ENCODE measurements around the gene ZNF805.
"Not testable (repeated sequence)": the region's sequence is repeated elsewhere in the genome, so short reads cannot be mapped to it uniquely, and the experiment has no call there.

ZNF805 gene

DNA sequence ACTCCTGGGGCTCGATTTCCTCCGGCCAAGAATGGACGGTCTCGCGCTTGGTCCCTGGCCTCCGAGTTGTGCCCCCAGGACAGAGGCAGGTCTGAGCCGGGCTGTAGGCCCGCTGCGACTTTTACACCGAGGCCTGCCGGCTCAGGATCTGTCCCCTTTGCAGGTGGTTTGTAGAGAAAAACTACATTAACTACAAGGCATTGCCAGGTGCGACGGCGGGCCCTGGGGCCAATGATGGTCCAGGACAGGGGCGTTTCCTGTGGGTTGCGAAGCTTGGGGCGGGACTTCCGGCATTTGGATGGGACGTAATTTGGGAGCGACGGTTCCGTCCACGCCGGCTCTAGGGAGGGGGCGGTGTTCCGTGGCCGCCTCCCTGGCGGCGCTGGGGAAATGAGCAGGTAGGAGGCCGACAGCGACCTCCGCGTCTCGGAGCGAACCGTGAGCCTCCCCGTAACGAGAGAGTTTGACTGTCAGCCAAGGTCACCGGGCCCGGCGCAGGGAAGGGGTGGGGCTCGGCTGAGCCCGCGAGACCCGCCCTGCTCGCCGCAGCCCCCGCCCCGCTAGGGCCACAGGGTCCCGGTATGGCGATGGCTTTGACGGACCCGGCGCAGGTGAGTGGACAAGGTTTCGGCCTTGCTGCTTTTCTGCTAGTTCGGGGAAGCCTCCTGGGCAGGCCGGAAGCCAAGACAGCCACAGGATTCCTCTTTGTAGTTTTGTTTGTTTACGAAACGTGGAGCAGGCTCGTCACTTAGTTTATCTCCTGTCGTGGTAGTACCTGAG is at the start of gene ZNF805:
TSS of gene ZNF805 (plus strand) at position 322 of the 780 bp plus-strand sequence. CDS start at position 582, 260 bp downstream.
- peak; percentile 86 for DNase-seq

DNA sequence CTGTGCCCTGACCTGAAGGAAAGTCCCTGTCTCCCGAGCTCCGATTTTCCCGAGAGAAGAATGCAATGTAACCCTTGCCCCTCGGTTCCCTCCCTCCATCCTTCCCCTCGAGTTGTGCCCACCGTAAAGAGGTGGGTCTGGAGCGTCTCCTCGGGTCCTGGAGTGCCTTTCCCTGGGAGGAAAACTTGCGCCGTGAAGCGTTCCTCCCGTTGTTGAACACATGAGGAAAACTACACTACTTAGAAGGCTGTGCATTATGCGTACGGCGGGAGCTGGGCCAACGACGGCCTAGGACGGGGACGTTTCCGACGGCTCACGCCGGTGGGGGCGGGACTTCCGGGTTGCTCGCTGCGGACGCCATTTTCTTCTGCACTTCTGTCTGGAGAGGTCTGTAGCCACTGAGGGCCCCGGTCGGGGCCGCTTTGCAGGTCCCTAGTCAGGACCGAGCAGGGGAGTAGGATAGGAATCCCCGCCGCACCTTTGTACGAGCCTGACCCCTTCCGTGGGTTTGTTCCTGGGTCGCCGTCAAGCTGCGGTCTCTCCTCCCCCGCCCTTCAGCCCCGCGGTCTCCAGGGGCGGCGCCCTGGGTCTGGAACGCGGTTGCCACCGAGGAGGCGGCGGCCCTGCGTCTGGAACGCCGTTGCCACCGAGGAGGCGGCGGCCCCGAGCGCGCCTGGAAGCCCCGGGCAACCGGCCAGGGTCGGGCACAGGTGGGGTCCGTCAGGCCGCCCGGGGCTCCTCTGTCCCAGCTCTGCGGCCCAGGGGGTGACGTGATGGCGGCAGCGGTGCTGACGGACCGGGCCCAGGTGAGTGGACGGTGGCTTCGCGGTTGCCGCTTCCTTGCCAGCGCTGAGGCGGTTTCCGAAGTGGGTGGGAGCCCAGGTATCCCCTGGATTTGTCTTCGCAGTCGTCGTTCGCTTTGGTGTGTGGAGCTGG is 49.0 kb upstream of the ZNF805 start, which contains the start of gene ZNF264:
TSS of gene ZNF264 (plus strand) at position 360 of the 936 bp plus-strand sequence. CDS start at position 774, 414 bp downstream.
- DNase-seq, result peak; percentile 87

GRCh38 chr19:57192077-57192420 is 48.4 kb upstream of the ZNF805 start:
- no peak for DNase-seq

- DNase-seq, result no peak
Measured at GRCh38 chr19:57192993-57193392, 47.4 kb upstream of the ZNF805 start.

GRCh38 chr19:57197874-57198273 is 42.6 kb upstream of the ZNF805 start:
- DNase-seq, result not testable (repeated sequence)

DNA sequence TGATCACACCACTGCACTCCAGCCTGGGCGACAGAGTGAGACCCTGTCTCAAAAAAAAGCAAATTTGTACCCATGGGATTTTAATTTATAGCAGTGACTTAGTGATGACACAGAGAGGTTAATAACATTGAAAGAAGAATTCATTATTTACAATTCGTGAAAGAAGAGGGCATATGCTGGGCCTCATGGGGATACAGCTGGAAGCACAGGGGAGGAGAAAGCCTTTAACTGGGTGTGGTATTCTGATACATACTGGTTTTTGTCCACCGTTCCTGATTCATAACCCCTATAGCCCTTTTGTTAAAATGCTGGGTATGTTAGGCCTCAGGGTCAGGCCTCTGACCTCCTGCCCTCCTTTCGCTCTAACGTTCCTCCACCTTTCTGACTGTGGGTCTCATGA is 38.3 kb upstream of the ZNF805 start:
- no peak for DNase-seq

GRCh38 chr19:57210381-57210780 is 30.1 kb upstream of the ZNF805 start:
- no peak for DNase-seq

DNA sequence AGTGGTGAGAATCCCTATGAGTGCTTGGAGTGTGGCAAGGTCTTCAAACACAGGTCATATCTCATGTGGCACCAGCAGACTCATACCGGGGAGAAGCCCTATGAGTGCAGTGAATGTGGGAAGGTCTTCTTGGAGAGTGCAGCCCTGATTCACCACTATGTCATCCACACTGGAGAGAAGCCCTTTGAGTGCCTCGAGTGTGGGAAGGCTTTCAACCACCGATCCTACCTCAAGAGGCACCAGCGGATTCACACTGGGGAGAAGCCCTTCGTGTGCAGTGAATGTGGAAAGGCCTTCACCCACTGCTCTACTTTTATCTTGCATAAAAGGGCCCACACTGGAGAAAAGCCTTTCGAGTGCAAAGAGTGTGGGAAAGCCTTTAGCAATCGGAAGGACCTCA is 28.3 kb upstream of the ZNF805 start:
- no peak for DNase-seq

- DNase-seq, result no peak
Measured at GRCh38 chr19:57227502-57227901, 12.9 kb upstream of the ZNF805 start.

DNA sequence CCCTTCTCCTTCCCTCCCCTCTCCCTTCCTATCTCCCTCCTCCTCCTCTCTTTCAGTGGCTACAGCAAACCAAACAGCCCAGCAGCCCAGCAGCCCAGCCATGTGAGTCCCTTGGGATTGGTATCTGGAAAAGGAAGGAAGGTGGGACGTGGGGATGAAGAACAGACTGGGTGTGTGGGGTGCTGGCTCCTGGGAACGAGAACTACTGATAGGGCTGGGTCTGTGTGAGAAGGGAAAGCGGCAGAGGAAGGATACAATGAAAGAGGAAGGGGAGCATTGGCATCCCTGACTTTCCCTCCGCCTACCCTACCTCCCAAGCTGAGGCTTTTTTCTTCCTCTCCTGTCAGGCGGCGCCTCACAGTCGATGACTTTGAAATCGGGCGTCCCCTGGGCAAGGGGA is 8.7 kb upstream of the ZNF805 start:
- DNase-seq, result no peak

GRCh38 chr19:57233207-57233606 is 7.2 kb upstream of the ZNF805 start:
- DNase-seq, result no peak

DNA sequence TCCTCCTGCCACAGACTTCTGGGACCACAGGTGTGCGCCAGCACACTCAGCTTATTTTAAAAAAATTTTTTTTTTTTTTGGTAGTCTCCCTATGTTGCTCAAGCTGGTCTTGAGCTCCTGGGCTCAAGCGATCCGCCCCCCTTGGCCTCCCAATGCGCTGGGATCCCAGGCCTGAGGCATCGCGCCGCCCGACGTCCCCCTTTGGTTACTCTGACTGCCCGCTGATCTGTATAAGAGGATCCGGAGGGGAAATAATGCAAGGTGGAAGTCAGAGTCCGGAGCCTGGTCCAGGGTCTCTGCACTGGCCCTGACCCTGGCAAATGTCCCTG is 486 bp upstream of the ZNF805 start:
- DNase-seq, result no peak

DNA sequence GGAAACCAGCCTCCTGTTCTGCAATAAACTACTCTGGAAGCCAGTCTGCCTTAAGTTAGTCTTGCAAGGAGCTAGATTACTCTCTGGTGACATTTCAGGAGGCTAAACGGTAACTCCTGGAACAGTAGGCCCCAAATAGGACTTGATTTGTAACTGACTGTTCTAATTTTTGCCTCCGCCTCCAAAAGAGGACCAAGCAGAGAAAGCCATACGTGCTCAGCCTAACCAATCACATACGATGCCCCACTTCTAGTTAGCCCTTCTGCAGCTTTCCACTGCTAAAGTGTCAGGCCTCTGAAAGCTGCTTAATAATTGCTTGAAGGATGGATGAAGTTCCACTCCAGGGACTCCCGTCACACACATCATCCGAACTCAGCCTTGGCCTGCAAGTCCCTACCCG is 744 bp downstream of the ZNF805 start:
- no peak for DNase-seq

GRCh38 chr19:57242821-57243220 is 2.4 kb downstream of the ZNF805 start:
- DNase-seq, result no peak

GRCh38 chr19:57244513-57244912 is 4.1 kb downstream of the ZNF805 start:
- DNase-seq, result no peak

DNA sequence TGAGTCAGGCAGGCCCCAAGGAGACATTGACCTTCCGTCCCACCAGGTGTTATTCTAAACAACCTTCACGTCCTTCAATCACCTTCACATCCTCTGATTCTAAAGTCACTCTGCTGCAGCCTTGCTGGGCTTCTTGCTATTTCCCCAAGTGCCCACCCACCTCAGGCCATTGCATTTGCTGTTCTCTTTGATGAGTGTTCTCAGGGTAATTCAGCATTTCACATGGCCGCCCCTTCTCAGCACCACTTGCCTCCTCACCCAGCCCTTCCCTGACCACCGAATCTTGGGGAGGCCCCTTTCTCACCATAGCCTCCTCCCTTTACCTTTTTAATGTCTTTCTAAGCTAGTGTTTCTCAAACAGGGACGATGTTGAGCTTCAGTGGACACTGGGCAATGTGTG is 4.6 kb downstream of the ZNF805 start:
- DNase-seq, result no peak

GRCh38 chr19:57245959-57246358 is 5.5 kb downstream of the ZNF805 start:
- no peak for DNase-seq

- DNase-seq, result no peak
Measured at GRCh38 chr19:57248646-57249045, 8.2 kb downstream of the ZNF805 start.

- no peak for DNase-seq
Measured at GRCh38 chr19:57249329-57249728, 8.9 kb downstream of the ZNF805 start.

DNA sequence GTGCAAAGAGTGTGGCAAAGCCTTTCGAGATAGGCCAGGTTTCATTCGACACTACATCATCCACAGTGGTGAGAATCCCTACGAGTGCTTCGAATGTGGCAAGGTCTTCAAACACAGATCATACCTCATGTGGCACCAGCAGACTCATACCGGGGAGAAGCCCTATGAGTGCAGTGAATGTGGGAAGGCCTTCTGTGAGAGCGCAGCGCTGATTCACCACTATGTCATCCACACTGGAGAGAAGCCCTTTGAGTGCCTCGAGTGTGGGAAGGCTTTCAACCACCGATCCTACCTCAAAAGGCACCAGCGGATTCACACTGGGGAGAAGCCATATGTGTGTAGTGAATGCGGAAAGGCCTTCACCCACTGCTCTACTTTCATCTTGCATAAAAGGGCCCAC is 13.3 kb downstream of the ZNF805 start:
- DNase-seq, result not testable (repeated sequence)

GRCh38 chr19:57262044-57262443 is 21.6 kb downstream of the ZNF805 start:
- no peak for DNase-seq

- DNase-seq, result no peak
Measured at GRCh38 chr19:57263244-57263741, 22.9 kb downstream of the ZNF805 start.

- DNase-seq, result peak; percentile 35
Measured at GRCh38 chr19:57267291-57267690, 26.9 kb downstream of the ZNF805 start.
